ENCODE measurements around the gene BEGAIN. TPM values are rescaled to one million over a fixed set of nuclear protein-coding genes. Genes with fewer than 3 reads are reported as not detected.

The BEGAIN gene
- total RNA-seq, 4 donors from 2014 or later, result 0.25 to 0.49 (median 0.26) TPM; not detected in 1

DNA sequence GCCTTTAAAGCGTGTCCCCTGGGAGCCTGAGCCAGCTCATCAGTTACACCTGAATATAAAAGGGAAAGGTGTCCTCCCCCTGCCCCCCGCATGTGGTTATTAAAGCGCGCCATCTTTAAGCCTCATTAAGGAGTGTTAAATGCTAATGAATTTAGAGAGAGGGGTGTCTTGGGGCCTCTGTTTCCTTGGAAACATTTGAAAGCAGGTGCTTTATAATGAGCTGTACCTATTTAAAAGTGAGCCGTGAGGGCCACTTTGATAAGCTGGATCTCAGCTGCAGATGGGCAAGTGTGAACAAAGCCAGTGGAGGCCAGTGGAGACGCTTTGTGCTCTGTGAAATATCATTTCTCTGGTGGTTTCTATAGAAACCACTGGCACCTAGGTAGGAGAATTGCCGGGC, 84.0 kb downstream of the BEGAIN start:
- intact Hi-C loops (cut with DNase I; ENCODE audit: low total_unique reads) (no loop called here), in situ Hi-C loops (cut with MboI; ENCODE audit: low sequenced_read_pairs in 4 of 4) (no loop called here)
- Histone ChIP-seq H3K36me3 (no peaks in the 10 kb centered on the region), H3K4me1 (no peaks in the 10 kb centered on the region), H3K4me3 (no peak overlapping the region), H3K27me3 (no peaks in the 10 kb centered on the region), H3K27ac (no peak overlapping the region), H3K9me3 (no peaks in the 10 kb centered on the region)
- no peak for ATAC-seq
- TF ChIP-seq POLR2A (IDR thresholded peaks at IDR 0.05), result no peak
- TF ChIP-seq, protein P1, sequence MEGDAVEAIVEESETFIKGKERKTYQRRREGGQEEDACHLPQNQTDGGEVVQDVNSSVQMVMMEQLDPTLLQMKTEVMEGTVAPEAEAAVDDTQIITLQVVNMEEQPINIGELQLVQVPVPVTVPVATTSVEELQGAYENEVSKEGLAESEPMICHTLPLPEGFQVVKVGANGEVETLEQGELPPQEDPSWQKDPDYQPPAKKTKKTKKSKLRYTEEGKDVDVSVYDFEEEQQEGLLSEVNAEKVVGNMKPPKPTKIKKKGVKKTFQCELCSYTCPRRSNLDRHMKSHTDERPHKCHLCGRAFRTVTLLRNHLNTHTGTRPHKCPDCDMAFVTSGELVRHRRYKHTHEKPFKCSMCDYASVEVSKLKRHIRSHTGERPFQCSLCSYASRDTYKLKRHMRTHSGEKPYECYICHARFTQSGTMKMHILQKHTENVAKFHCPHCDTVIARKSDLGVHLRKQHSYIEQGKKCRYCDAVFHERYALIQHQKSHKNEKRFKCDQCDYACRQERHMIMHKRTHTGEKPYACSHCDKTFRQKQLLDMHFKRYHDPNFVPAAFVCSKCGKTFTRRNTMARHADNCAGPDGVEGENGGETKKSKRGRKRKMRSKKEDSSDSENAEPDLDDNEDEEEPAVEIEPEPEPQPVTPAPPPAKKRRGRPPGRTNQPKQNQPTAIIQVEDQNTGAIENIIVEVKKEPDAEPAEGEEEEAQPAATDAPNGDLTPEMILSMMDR (IDR thresholded peaks at IDR 0.05 in 4 of 5, conservative IDR thresholded peaks at IDR 0.05 in 1 of 5), result no peak
- DNase-seq, result no peak

DNA sequence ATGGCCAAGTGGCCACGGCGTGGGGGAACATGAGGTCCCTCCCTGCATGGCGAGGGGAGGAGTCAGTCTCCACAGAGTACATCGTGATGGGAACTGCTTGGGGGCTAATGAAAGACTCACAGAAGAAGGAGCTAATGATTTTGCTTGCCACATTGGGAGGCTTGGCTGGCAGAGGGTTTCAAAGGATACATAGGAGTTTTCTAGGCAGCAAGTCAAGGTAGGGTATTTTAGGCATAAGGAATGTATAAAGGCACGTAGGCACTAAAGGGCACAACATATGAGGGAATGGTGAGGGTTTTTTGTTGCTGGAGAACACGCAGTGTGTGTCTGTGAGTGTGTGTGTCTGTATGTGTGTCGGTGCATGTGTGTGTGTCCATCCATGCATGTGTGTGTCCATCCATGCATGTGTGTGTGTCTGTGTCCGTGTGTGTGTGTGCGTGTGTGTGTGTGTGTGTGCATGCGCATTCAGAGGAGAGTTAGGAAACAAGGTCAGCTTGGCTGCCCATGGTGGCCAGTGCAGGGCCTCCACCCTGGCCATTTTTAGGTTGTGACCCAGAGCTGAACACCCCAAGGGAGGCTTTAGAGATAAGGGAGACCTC, 84.5 kb downstream of the BEGAIN start:
- in situ Hi-C loops (cut with MboI; ENCODE audit: low sequenced_read_pairs in 4 of 4) (no loop called here), intact Hi-C loops (cut with DNase I; ENCODE audit: low total_unique reads) (no loop called here)
- no peak for DNase-seq
- H3K4me3 ChIP-seq, result no peak overlapping the region
- no peaks in the 10 kb centered on the region for H3K4me1 ChIP-seq
- H3K27ac ChIP-seq, result no peak overlapping the region
- ATAC-seq, result no peak
- no peak for TF ChIP-seq POLR2A (IDR thresholded peaks at IDR 0.05)
- TF ChIP-seq, protein P1 (IDR thresholded peaks at IDR 0.05 in 4 of 5, conservative IDR thresholded peaks at IDR 0.05 in 1 of 5), result no peak
- H3K36me3 ChIP-seq, result no peaks in the 10 kb centered on the region
- H3K9me3 ChIP-seq, result no peaks in the 10 kb centered on the region
- H3K27me3 ChIP-seq, result no peaks in the 10 kb centered on the region

DNA sequence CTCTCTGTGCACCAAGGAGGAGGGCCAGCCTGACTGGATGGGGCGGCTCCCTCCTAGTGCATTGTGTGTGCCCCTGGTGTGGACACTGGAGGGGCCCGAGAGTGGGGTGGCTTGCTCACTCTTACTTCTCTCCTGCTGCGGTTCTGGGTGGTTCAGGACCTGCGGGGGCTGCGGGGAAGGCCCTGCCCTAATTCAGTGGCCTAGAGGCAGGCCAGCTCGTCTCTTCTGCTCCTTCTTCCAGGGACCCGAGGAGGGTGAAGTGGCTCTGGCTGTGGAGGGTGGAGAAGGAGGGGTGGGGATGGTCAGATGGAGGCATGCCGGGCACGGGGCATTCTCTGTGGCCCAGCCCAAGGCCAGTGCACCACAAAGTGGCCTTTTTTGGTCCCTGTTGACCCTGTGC, 87.1 kb downstream of the BEGAIN start:
- no peaks in the 10 kb centered on the region for H3K4me1 ChIP-seq
- ATAC-seq, result no peak
- in situ Hi-C loops (cut with MboI; ENCODE audit: low sequenced_read_pairs in 4 of 4), result no loop called here
- TF ChIP-seq POLR2A (IDR thresholded peaks at IDR 0.05), result no peak
- TF ChIP-seq, protein P1 (IDR thresholded peaks at IDR 0.05 in 4 of 5, conservative IDR thresholded peaks at IDR 0.05 in 1 of 5), result no peak
- no peaks in the 10 kb centered on the region for H3K27me3 ChIP-seq
- no peaks in the 10 kb centered on the region for H3K36me3 ChIP-seq
- DNase-seq, result no peak
- intact Hi-C loops (cut with DNase I; ENCODE audit: low total_unique reads), result no loop called here
- no peak overlapping the region for H3K4me3 ChIP-seq
- no peak overlapping the region for H3K27ac ChIP-seq
- H3K9me3 ChIP-seq, result no peaks in the 10 kb centered on the region

DNA sequence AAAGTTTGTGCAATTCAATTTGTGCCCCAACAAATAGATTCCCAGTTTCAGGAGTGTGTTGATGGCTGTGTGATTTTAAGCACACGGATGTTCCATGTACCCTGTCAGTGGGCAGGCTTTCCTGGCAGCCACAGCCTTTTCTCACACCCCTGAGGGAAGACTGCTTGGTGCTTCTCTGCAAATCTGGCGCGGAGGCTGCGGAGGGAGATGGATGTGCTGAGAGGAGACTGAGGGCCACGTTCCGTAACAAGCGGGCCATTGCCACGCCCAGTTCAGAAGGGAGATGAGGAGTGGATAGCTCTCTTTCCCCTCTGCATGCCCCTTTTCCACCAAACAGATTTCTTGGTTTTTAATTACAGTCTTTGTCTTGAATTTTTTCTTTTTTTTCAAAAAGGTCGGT, 89.1 kb downstream of the BEGAIN start:
- no peak for DNase-seq
- TF ChIP-seq POLR2A (IDR thresholded peaks at IDR 0.05), result no peak
- TF ChIP-seq, protein P1 (IDR thresholded peaks at IDR 0.05 in 4 of 5, conservative IDR thresholded peaks at IDR 0.05 in 1 of 5), result no peak
- H3K27me3 ChIP-seq, result no peaks in the 10 kb centered on the region
- no peaks in the 10 kb centered on the region for H3K36me3 ChIP-seq
- H3K9me3 ChIP-seq, result no peaks in the 10 kb centered on the region
- H3K27ac ChIP-seq, result no peak overlapping the region
- in situ Hi-C loops (cut with MboI; ENCODE audit: low sequenced_read_pairs in 4 of 4), result no loop called here
- intact Hi-C loops (cut with DNase I; ENCODE audit: low total_unique reads), result no loop called here
- no peak overlapping the region for H3K4me3 ChIP-seq
- H3K4me1 ChIP-seq, result no peaks in the 10 kb centered on the region
- ATAC-seq, result no peak

DNA sequence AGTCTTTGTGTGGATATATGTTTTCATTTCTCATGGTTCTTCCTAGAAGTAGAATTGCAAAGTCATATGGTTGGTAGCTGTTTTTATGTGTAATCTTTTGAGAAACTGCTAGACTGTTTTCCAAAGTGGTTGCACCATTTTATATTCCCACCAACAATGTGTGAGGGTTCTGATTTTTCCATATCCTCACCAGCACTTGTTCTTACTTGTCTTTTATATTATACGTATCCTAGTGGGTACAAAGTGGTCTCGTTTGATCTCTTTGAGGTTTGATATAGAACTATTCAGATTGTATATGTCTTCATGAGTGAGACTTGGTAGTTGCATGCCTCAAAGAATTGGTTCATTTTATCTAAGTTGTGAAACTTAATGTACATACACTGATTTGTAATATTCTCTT, 91.3 kb downstream of the BEGAIN start:
- Histone ChIP-seq H3K27me3 (no peaks in the 10 kb centered on the region), H3K27ac (no peak overlapping the region), H3K4me1 (no peaks in the 10 kb centered on the region), H3K36me3 (no peaks in the 10 kb centered on the region), H3K4me3 (no peak overlapping the region), H3K9me3 (no peaks in the 10 kb centered on the region)
- in situ Hi-C loops (cut with MboI; ENCODE audit: low sequenced_read_pairs in 4 of 4), result no loop called here
- ATAC-seq, result no peak
- TF ChIP-seq, protein P1 (IDR thresholded peaks at IDR 0.05 in 4 of 5, conservative IDR thresholded peaks at IDR 0.05 in 1 of 5), result no peak
- TF ChIP-seq POLR2A (IDR thresholded peaks at IDR 0.05), result no peak
- DNase-seq, result no peak
- intact Hi-C loops (cut with DNase I; ENCODE audit: low total_unique reads), result no loop called here

All from gastrocnemius medialis (tissue), 4 donors.